GM19238 (cell line): ENCODE measurements around the gene BPIFB2.

ENCODE experiments used
- DNase-seq: peaks from one replicate; pipeline ENCODE4 v3.0.0; 2011; ENCODE audit warnings: low spot score; ENCODE audit not compliant: insufficient read length

BPIFB2 gene

DNA sequence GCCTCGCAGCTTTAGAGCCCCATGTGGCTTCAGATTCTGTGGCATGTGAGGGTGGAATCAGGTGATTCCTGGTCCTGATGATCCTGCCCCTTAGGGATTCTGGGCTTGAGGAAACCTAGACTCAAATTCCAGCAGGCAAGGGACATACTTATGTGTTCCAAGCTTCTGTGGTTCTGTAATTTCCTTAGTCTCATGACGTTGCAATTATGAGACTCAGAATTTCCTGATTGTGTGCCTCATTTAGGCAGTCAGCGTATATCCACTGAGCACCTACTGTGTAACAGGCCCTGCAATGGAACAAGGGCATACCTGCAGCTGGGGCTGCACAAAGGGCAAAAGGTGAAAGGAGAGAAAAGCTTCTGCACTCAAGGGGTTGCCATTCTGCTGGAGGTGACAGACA lies 60.3 kb downstream of the BPIFB2 start:
- DNase-seq = no peak

DNA sequence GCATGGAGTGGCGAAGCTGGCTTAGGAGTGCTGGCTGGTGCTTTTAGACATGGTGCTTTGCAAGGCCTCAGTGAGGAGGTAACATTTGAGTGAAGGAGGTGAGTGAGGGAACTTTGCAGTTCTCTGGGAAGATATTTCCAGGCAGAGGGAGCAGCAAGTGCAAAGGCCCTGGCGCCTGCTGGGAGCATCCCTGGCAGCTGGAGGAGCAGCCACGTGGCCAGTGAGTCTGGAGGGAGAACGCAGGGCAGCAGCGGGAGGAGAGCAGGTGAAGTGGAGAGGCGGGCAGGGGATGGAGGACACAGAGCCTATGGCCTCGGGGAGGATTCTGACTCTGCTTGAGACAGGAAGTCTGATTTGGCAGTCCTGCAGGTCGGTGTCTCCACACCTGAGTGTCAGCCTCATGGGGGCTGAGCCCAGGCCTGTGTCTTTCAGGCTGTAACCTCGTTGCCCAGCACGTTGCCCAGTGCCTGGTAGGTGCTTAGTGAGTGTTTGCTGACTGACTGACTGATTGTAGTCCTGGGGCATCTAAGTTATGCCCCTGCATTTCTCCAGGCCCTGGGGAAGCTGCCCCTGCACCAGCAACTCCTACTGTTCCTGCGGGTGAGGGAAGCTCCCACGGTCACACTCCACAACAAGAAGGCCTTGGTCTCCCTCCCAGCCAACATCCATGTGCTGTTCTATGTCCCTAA lies 60.9 kb downstream of the BPIFB2 start:
- DNase-seq = no peak

DNA sequence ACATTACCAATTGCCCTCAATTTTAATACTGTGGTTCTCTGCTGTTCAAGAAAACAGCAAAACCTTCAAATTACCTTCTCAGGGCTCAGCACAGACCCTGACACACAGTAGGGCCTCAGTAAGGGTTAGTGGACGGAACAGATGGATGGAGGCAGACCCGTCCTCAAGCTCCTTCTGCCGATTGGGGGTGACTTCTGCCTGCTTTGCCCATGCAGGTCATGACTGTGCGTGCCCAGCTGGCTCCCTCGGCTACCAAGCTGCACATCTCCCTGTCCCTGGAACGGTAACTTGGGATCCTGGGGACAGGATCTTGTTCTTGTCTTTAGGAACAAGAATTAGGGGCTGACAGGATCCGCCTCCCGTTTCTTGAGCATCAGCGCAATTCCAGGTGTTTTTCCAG lies 62.2 kb downstream of the BPIFB2 start:
- DNase-seq = no peak

DNA sequence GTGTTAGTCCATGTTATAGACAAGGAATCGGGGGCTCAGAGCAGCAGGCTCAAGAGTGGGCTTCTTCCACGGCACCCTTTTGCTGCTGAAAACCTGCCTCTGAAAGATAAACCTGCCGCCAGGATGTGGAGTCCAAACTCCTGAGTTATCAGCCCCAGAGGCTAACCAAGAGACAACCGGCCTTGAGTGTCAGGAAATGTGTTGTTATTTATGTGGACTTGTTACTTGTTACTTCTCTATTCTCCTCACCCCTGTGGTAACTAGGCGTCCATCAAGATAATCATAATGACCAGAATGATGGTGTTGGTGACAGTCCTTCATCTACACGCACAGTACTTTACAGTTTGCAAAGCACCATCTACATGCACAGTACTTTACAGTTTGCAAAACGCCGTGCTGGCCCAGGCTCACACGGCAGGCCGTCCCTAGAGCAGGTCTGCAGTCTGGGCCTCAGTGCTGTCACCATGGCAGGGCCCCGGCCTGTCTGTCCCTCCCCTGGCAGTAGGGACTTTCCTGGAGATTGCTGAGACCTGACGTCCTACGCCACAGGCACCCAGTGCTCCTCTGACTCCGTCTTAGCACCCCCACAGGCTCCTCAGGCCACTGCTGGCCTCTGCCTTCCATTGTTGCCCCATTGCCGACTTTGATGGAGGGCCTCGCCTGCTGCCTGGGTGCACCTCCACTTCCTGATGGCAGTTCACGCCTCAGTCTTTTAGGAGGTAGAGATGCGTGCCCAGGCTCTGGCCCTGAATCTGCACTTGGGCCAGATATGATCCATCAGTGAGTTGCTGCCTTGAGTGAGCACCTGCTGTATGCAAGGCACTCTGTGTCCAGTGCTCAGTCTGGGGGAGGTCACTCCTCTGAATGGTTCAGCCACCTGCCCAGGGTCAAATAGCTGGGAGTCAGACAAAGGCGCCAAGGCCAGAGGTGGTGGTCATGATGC lies 62.9 kb downstream of the BPIFB2 start:
- DNase-seq = no peak

DNA sequence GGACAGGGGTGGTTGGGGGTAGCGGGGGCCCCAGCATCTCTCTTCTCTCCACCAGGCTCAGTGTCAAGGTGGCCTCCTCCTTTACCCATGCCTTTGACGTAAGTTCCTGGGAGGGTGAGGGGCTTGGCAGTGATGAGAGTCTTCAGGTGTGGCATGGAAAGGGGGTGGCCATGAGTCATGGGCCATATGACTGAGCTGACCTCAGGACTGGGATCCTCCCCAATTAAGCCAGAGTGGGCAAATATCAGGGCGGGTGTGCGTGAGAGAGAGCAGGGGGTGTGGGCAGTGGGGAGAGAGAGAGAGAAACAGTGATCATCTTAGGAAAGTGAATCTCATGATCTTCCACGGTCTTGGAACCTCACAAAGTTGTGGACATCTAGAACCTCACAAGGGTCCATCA lies 63.7 kb downstream of the BPIFB2 start:
- DNase-seq = no peak

DNA sequence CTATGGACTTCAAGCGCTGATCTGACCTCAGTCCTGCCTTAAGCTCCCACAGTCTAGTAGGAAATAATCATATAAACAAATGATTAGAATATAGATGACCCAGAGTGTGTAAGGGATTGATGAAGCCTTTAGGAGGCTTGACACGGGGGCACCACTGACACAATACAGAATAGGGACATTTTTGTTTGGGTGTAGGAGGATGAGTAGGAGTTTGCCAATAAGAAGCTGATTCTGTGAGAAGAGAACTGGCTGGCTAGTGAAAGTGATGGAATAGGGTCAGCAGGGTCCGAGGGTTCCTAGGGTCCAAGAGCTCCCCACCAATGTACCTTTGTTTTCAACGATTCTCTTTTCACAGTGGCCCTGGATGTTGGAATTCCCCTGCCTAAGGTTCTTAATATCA lies 64.9 kb downstream of the BPIFB2 start:
- DNase-seq = no peak

DNA sequence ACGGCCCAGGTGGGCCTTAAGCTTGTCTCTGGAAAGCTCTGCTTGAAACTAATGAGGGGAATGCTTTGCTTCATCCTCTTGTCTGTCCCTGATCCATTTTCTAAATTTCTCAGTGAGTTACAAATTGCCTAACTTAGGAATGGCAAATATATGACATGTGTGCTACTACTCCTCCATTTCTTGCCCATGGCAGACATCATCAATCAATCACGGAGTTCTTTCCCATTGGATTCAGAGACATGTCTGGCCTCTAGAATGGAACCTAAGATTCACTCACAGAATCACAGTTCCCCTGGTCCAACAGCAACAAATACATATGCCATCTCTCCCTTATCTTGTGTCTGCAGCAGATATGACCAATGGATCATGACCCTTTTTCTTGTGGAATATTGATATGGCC lies 65.3 kb downstream of the BPIFB2 start:
- no peak for DNase-seq
